ENCODE data around the gene FBLN5.

FBLN5 gene

GRCh38 chr14:91980157-91980556, 32.7 kb upstream of the FBLN5 start:
- DNase-seq (ENCODE audit: low read depth), result no peak
- no peak for TF ChIP-seq CTCF (IDR thresholded peaks at IDR 0.05; ENCODE audit: control insufficient read depth, extremely low read depth, insufficient read depth)
- no peak overlapping the region for H3K4me3 ChIP-seq (ENCODE audit: low read depth, low read length)

- TF ChIP-seq CTCF (IDR thresholded peaks at IDR 0.05; ENCODE audit: control insufficient read depth, extremely low read depth, insufficient read depth), result no peak
- DNase-seq (ENCODE audit: low read depth), result no peak
- no peak overlapping the region for H3K4me3 ChIP-seq (ENCODE audit: low read depth, low read length)
These were observed 30.4 kb upstream of the FBLN5 start for GRCh38 chr14:91977884-91978283.

- no peak for TF ChIP-seq CTCF (IDR thresholded peaks at IDR 0.05; ENCODE audit: control insufficient read depth, extremely low read depth, insufficient read depth)
- H3K4me3 ChIP-seq (ENCODE audit: low read depth, low read length), result no peak overlapping the region
- no peak for DNase-seq (ENCODE audit: low read depth)
These were observed 28.3 kb upstream of the FBLN5 start for GRCh38 chr14:91975763-91976162.

GRCh38 chr14:91971188-91971778, 23.8 kb upstream of the FBLN5 start:
- no peak for DNase-seq (ENCODE audit: low read depth)
- no peak overlapping the region for H3K4me3 ChIP-seq (ENCODE audit: low read depth, low read length)
- TF ChIP-seq CTCF (IDR thresholded peaks at IDR 0.05; ENCODE audit: control insufficient read depth, extremely low read depth, insufficient read depth), result no peak

DNA sequence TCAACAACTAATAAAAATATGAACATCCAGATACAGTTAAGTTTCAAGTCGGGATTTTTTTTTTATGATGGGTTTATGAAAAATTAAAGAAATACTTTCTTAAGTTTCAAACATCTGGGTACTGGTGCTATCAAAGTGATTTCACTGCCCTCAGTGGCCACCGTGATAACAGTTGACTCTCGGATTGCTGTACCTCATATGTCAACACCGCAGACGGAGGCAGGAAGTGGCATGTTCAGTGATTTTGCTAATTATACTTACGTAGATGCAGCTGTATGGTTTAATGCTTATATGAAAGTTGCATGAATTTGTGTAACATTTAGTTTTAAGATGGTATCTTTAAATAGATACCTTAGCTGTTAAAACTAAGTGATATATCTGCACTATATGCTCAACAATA, 20.8 kb upstream of the FBLN5 start:
- TF ChIP-seq CTCF (IDR thresholded peaks at IDR 0.05; ENCODE audit: control insufficient read depth, extremely low read depth, insufficient read depth), result no peak
- no peak overlapping the region for H3K4me3 ChIP-seq (ENCODE audit: low read depth, low read length)
- DNase-seq (ENCODE audit: low read depth), result no peak

GRCh38 chr14:91964724-91965123, 17.2 kb upstream of the FBLN5 start:
- TF ChIP-seq CTCF (IDR thresholded peaks at IDR 0.05; ENCODE audit: control insufficient read depth, extremely low read depth, insufficient read depth), result no peak
- no peak for DNase-seq (ENCODE audit: low read depth)

GRCh38 chr14:91964011-91964410, 16.5 kb upstream of the FBLN5 start:
- DNase-seq (ENCODE audit: low read depth), result no peak
- no peak overlapping the region for H3K4me3 ChIP-seq (ENCODE audit: low read depth, low read length)
- TF ChIP-seq CTCF (IDR thresholded peaks at IDR 0.05; ENCODE audit: control insufficient read depth, extremely low read depth, insufficient read depth), result no peak

More at GRCh38 chr14:91964724-91965123, 17.2 kb upstream of the FBLN5 start:
- H3K4me3 ChIP-seq (ENCODE audit: low read depth, low read length), result no peak overlapping the region

All from LNCaP clone FGC (cell line).